GM12892 (cell line): ENCODE measurements around the gene NDOR1. TPM values are rescaled to one million over a fixed set of nuclear protein-coding genes. Genes with fewer than 3 reads are reported as not detected.

Experiments
- DNase-seq: peaks from one replicate; pipeline ENCODE4 v3.0.0; 2011; ENCODE audit not compliant: insufficient read length
- FAIRE-seq: peaks from 2 replicates; lab custom pipeline; 2011; peaks lifted over from hg19 to GRCh38; lab: Jason Lieb, UNC
- POLR2A ChIP-seq: IDR thresholded peaks from 2 replicates; pipeline ENCODE4 v1.6.1; 2011; ENCODE audit warnings: low read depth, low read length, control low read depth
- POLR2AphosphoS5 ChIP-seq: IDR thresholded peaks from 2 replicates; pipeline ENCODE4 v1.6.1; 2011; ENCODE audit warnings: low read depth, low read length, control low read depth
- TAF1 ChIP-seq: IDR thresholded peaks from 2 replicates; pipeline ENCODE4 v1.6.1; 2011; ENCODE audit warnings: low read depth, mild to moderate bottlenecking, control low read depth, low read length, borderline replicate concordance
- polyA plus RNA-seq: library from polyadenylated mRNA; unstranded; fragments of >200 nt; gene quantifications from one replicate; pipeline ENCODE4 v1.2.1, GENCODE V29; 2012; ENCODE audit warnings: missing spikeins, inconsistent platforms; ENCODE audit not compliant: missing spikeins

Gene NDOR1
- polyA plus RNA-seq, result 3.8 TPM

- FAIRE-seq, result peak; percentile 97
- TF ChIP-seq POLR2AphosphoS5 (peak; percentile 78), POLR2A (peak; percentile 88), TAF1 (peak; percentile 78; the same call in 1 of the 2 replicates)
- DNase-seq, result peak; percentile 100
Measured at GRCh38 chr9:137205126-137206069, at the start of gene NDOR1, which contains the start of gene TMEM203. Gene NDOR1, plus strand, starts transcription at chr9:137205700. Its CDS starts 78 bp downstream, at chr9:137205778. Gene TMEM203, minus strand, starts transcription at chr9:137205648. Its CDS starts 234 bp downstream, at chr9:137205414.

- DNase-seq (no peak), FAIRE-seq (peak; percentile 62)
- TF ChIP-seq POLR2A, result no peak
- TF ChIP-seq POLR2AphosphoS5, result no peak
- no peak for TF ChIP-seq TAF1
Measured at GRCh38 chr9:137156567-137157375, 48.7 kb upstream of the NDOR1 start.

- peak; percentile 69 for FAIRE-seq
- TF ChIP-seq TAF1 (no peak), POLR2AphosphoS5 (no peak), POLR2A (no peak)
- no peak for DNase-seq
Measured at GRCh38 chr9:137157618-137158415, 47.7 kb upstream of the NDOR1 start.

- no peak for TF ChIP-seq TAF1
- TF ChIP-seq POLR2A, result no peak
- no peak for TF ChIP-seq POLR2AphosphoS5
- FAIRE-seq (no peak), DNase-seq (no peak)
Measured at GRCh38 chr9:137158625-137159024, 46.9 kb upstream of the NDOR1 start.

- FAIRE-seq (peak; percentile 87), DNase-seq (no peak)
- TF ChIP-seq POLR2A (no peak), TAF1 (no peak), POLR2AphosphoS5 (no peak)
Measured at GRCh38 chr9:137159105-137160053, 46.1 kb upstream of the NDOR1 start.

- FAIRE-seq, result no peak
- DNase-seq, result no peak
- TF ChIP-seq POLR2A (no peak), TAF1 (no peak), POLR2AphosphoS5 (no peak)
Measured at GRCh38 chr9:137160054-137160425, 45.5 kb upstream of the NDOR1 start.

- DNase-seq (no peak), FAIRE-seq (no peak)
- TF ChIP-seq TAF1 (no peak), POLR2A (no peak), POLR2AphosphoS5 (no peak)
Measured at GRCh38 chr9:137160716-137161557, 44.6 kb upstream of the NDOR1 start.

- FAIRE-seq (no peak), DNase-seq (no peak)
- TF ChIP-seq TAF1 (no peak), POLR2A (no peak), POLR2AphosphoS5 (no peak)
Measured at GRCh38 chr9:137161558-137162486, 43.7 kb upstream of the NDOR1 start.
